ENCODE results near the gene VAV1.

GRCh38 chr19:6838062-6838655 lies 65.7 kb downstream of the VAV1 start:
- TF ChIP-seq CTCF (IDR thresholded peaks at IDR 0.05) (no peak), ZBTB21 (CRISPR knock-in tag; IDR thresholded peaks at IDR 0.05; ENCODE audit: borderline replicate concordance) (no peak), ETV6 (CRISPR knock-in tag; IDR thresholded peaks at IDR 0.05) (no peak), ZNF425 (CRISPR knock-in tag; conservative IDR thresholded peaks at IDR 0.05) (no peak), FOXP1 (CRISPR knock-in tag; IDR thresholded peaks at IDR 0.05; ENCODE audit: borderline replicate concordance) (no peak), ATF1 (CRISPR knock-in tag; IDR thresholded peaks at IDR 0.05) (no peak), ATF2 (CRISPR knock-in tag; IDR thresholded peaks at IDR 0.05; ENCODE audit: borderline replicate concordance, low read depth) (no peak), ATF6 (CRISPR knock-in tag; IDR thresholded peaks at IDR 0.05) (no peak), CBFB (CRISPR knock-in tag; IDR thresholded peaks at IDR 0.05; ENCODE audit: low read depth) (no peak), GTF2I (CRISPR knock-in tag; conservative IDR thresholded peaks at IDR 0.05) (no peak), ZNF512 (CRISPR knock-in tag; IDR thresholded peaks at IDR 0.05; ENCODE audit: borderline replicate concordance) (no peak), SP1 (CRISPR knock-in tag; conservative IDR thresholded peaks at IDR 0.05) (no peak), PREB (CRISPR knock-in tag; IDR thresholded peaks at IDR 0.05; ENCODE audit: borderline replicate concordance) (no peak)
